MG63 (cell line): ENCODE measurements around the gene ZBTB49. TPM values are rescaled to one million over a fixed set of nuclear protein-coding genes. Genes with fewer than 3 reads are reported as not detected.

Experiments
- DNase-seq: peaks from one replicate; pipeline ENCODE4 v3.0.0-alpha.2; 2020
- H3K27me3 ChIP-seq: fragments of 250-450 bp; sonication (Bioruptor Pico); 2 replicates; pipeline ENCODE4 v1.5.1; 2020; ENCODE audit warnings: mild to moderate bottlenecking, moderate library complexity
- H3K36me3 ChIP-seq: fragments of 250-450 bp; sonication (Bioruptor Pico); 2 replicates; pipeline ENCODE4 v1.5.1; 2020; ENCODE audit warnings: mild to moderate bottlenecking, moderate library complexity
- H3K4me3 ChIP-seq: fragments of 250-450 bp; sonication (Bioruptor Pico); 2 replicates; pipeline ENCODE4 v1.5.1; 2020; ENCODE audit warnings: mild to moderate bottlenecking, moderate library complexity
- H3K9me3 ChIP-seq: fragments of 250-450 bp; sonication (Bioruptor Pico); 2 replicates; pipeline ENCODE4 v1.5.1; 2020; ENCODE audit warnings: mild to moderate bottlenecking, moderate library complexity
- total RNA-seq: library from RNA; depleted of rRNA; stranded (reverse); fragments of >200 nt; shearing (Covaris generic); gene quantifications from 2 replicates; pipeline ENCODE4 v1.2.3, GENCODE V29; 2014; ENCODE audit warnings: low replicate concordance; rRNA removed

Gene ZBTB49
- total RNA-seq, 1 experiment from 2014 or later = 3.3 TPM

- Histone ChIP-seq H3K36me3 (no peaks in the 10 kb centered on the region), H3K9me3 (no peaks in the 10 kb centered on the region), H3K4me3 (no peak overlapping the region), H3K27me3 (no peaks in the 10 kb centered on the region)
- DNase-seq = no peak
These were observed 73.1 kb downstream of the ZBTB49 start for GRCh38 chr4:4362991-4363697.

GRCh38 chr4:4364061-4364460 lies 74.0 kb downstream of the ZBTB49 start:
- no peak for DNase-seq
- H3K36me3 ChIP-seq = no peaks in the 10 kb centered on the region
- no peak overlapping the region for H3K4me3 ChIP-seq
- H3K9me3 ChIP-seq = no peaks in the 10 kb centered on the region
- H3K27me3 ChIP-seq = no peaks in the 10 kb centered on the region

GRCh38 chr4:4364486-4365208 lies 74.6 kb downstream of the ZBTB49 start:
- no peaks in the 10 kb centered on the region for H3K27me3 ChIP-seq
- no peaks in the 10 kb centered on the region for H3K9me3 ChIP-seq
- no peaks in the 10 kb centered on the region for H3K36me3 ChIP-seq
- H3K4me3 ChIP-seq = no peak overlapping the region
- no peak for DNase-seq

- Histone ChIP-seq H3K27me3 (no peaks in the 10 kb centered on the region), H3K4me3 (no peak overlapping the region), H3K9me3 (no peaks in the 10 kb centered on the region), H3K36me3 (no peaks in the 10 kb centered on the region)
- DNase-seq = peak; percentile 14
These were observed 78.9 kb downstream of the ZBTB49 start for GRCh38 chr4:4368809-4369580.

Other genes starting within 250 kb of the ZBTB49 start
- not detected in 2 replicates for gene OTOP1, start 63.3 kb upstream of the ZBTB49 start, total RNA-seq
- gene TMEM128, start 42.0 kb upstream of the ZBTB49 start, total RNA-seq = 32.3 and 34.9 TPM in 2 replicates
- gene LYAR, start 97 bp upstream of the ZBTB49 start, total RNA-seq = 17.5 and 20.9 TPM in 2 replicates
- not detected in 2 replicates for gene NSG1, start 96.9 kb downstream of the ZBTB49 start, total RNA-seq